KMS-11 (cell line): Measurements from ENCODE around the gene NUP214.

ENCODE experiments used
- H2AFZ ChIP-seq: fragments of 200-600 bp; sonication (generic); 2 replicates; pipeline ENCODE4 v1.6.1; 2016; ENCODE audit warnings: antibody characterized with exemption, mixed run types, low read depth
- H3K27ac ChIP-seq: fragments of 200-600 bp; sonication (generic); 2 replicates; pipeline ENCODE4 v1.6.1; 2016; ENCODE audit warnings: mild to moderate bottlenecking, mixed run types
- H3K27me3 ChIP-seq: fragments of 200-600 bp; sonication (generic); 2 replicates; pipeline ENCODE4 v1.6.1; 2017; ENCODE audit warnings: mild to moderate bottlenecking, low read depth, mixed run types, moderate library complexity; ENCODE audit not compliant: insufficient read depth
- H3K36me3 ChIP-seq: fragments of 200-600 bp; sonication (generic); 2 replicates; pipeline ENCODE4 v1.6.1; 2017; ENCODE audit warnings: mild to moderate bottlenecking, mixed run types; ENCODE audit not compliant: insufficient read depth
- H3K4me1 ChIP-seq: fragments of 200-600 bp; sonication (generic); 2 replicates; pipeline ENCODE4 v1.6.1; 2016; ENCODE audit warnings: mild to moderate bottlenecking, low read depth, mixed run types; ENCODE audit not compliant: poor library complexity, severe bottlenecking
- H3K4me2 ChIP-seq: fragments of 200-600 bp; sonication (generic); 2 replicates; pipeline ENCODE4 v1.7.0; 2016; ENCODE audit warnings: mild to moderate bottlenecking, mixed run types
- H3K4me3 ChIP-seq: fragments of 200-600 bp; sonication (generic); IDR thresholded peaks from 2 replicates; pipeline ENCODE4 v1.6.1; 2017; ENCODE audit warnings: low read depth, low read length, mixed read lengths; ENCODE audit not compliant: insufficient read depth
- H3K79me2 ChIP-seq: fragments of 200-600 bp; sonication (generic); 2 replicates; pipeline ENCODE4 v1.6.1; 2016; ENCODE audit warnings: low read depth, mixed run types; ENCODE audit not compliant: insufficient read depth
- H3K9ac ChIP-seq: fragments of 200-600 bp; sonication (generic); 2 replicates; pipeline ENCODE4 v1.6.1; 2016; ENCODE audit warnings: mild to moderate bottlenecking, mixed run types
- H4K20me1 ChIP-seq: fragments of 200-600 bp; sonication (generic); 2 replicates; pipeline ENCODE4 v1.6.1; 2016; ENCODE audit warnings: mild to moderate bottlenecking, mixed run types; ENCODE audit not compliant: insufficient read depth
- CTCF ChIP-seq: fragments of 200-600 bp; sonication (generic); conservative IDR thresholded peaks from 2 replicates; pipeline ENCODE4 v1.6.1; 2017; ENCODE audit warnings: low read depth, mild to moderate bottlenecking, antibody characterized with exemption, low read length, moderate library complexity, mixed read lengths

NUP214 gene

GRCh38 chr9:131167146-131167692 is 41.8 kb downstream of the NUP214 start:
- Histone ChIP-seq H4K20me1 (no peaks in the 10 kb centered on the region), H3K27me3 (no peaks in the 10 kb centered on the region; the same call in 1 of the 2 replicates), H3K4me1 (peaks cover 47% of the 10 kb centered on the region), H3K4me3 (no peak overlapping the region), H3K79me2 (peaks cover 16% of the 10 kb centered on the region; the same call in 1 of the 2 replicates), H2AFZ (no peak overlapping the region), H3K4me2 (no peak overlapping the region), H3K36me3 (no peaks in the 10 kb centered on the region; the same call in 1 of the 2 replicates), H3K9ac (no peak overlapping the region), H3K27ac (no peak overlapping the region)
- no peak for TF ChIP-seq CTCF

- H3K4me1 ChIP-seq, result peaks cover 47% of the 10 kb centered on the region
- H2AFZ ChIP-seq, result no peak overlapping the region
- H3K27me3 ChIP-seq, result no peaks in the 10 kb centered on the region; the same call in 1 of the 2 replicates
- no peak overlapping the region for H3K4me3 ChIP-seq
- H3K79me2 ChIP-seq, result peaks cover 22% of the 10 kb centered on the region; the same call in 1 of the 2 replicates
- no peak overlapping the region for H3K9ac ChIP-seq
- H3K36me3 ChIP-seq, result no peaks in the 10 kb centered on the region; the same call in 1 of the 2 replicates
- no peaks in the 10 kb centered on the region for H4K20me1 ChIP-seq
- H3K27ac ChIP-seq, result peak overlapping the region; percentile 68; the same call in 1 of the 2 replicates
- no peak for TF ChIP-seq CTCF
- peak overlapping the region; percentile 4; the same call in 1 of the 2 replicates for H3K4me2 ChIP-seq
These were observed 42.5 kb downstream of the NUP214 start for GRCh38 chr9:131167936-131168335.

GRCh38 chr9:131169563-131170240 is 44.3 kb downstream of the NUP214 start:
- Histone ChIP-seq H3K27me3 (no peaks in the 10 kb centered on the region; the same call in 1 of the 2 replicates), H2AFZ (no peak overlapping the region), H3K9ac (no peak overlapping the region), H3K4me1 (peaks cover 64% of the 10 kb centered on the region), H3K36me3 (0 out of 2 replicates have a peak, but pooled peaks cover 4% of the 10 kb centered on the region), H3K4me2 (peak overlapping the region; percentile 40), H4K20me1 (no peaks in the 10 kb centered on the region), H3K27ac (peak overlapping the region; percentile 68), H3K79me2 (peaks cover 22% of the 10 kb centered on the region; the same call in 1 of the 2 replicates), H3K4me3 (no peak overlapping the region)
- no peak for TF ChIP-seq CTCF

- Histone ChIP-seq H3K36me3 (0 out of 2 replicates have a peak, but pooled peaks cover 4% of the 10 kb centered on the region), H3K27ac (peak overlapping the region; percentile 87), H2AFZ (no peak overlapping the region), H3K9ac (no peak overlapping the region; the same call in 1 of the 2 replicates), H3K4me3 (no peak overlapping the region), H3K4me1 (peaks cover 92% of the 10 kb centered on the region), H4K20me1 (no peaks in the 10 kb centered on the region), H3K27me3 (no peaks in the 10 kb centered on the region), H3K4me2 (peak overlapping the region; percentile 70), H3K79me2 (peaks cover 8% of the 10 kb centered on the region; the same call in 1 of the 2 replicates)
- TF ChIP-seq CTCF, result no peak
These were observed 48.6 kb downstream of the NUP214 start for GRCh38 chr9:131173995-131174394.
